H1 (cell line): ENCODE results near the gene TOM1L2. TPM values are rescaled to one million over a fixed set of nuclear protein-coding genes. Genes with fewer than 3 reads are reported as not detected.
A peak's percentile ranks its signal among the peaks of the same experiment; 100 is the strongest.

Experiments
- CTCF ChIA-PET: fragments of 300-600 bp; sonication (Branson Sonifier 250); formaldehyde crosslinking; loops from one replicate; lab custom pipeline; 2021; ENCODE audit not compliant: partially characterized antibody; lab: Charles Lee
- POLR2A ChIA-PET: fragments of 300-600 bp; sonication (Branson Sonifier 250); formaldehyde crosslinking; loops from one replicate; lab custom pipeline; 2021; ENCODE audit warnings: inconsistent platforms; ENCODE audit not compliant: partially characterized antibody; lab: Charles Lee
- DNase-seq, 2 experiments: peaks; one replicate each; pipeline versions ENCODE4 v3.0.0 to v3.0.0-alpha.2; 2010 to 2022; ENCODE audit warnings: low spot score in 2 of 2, low read depth in 1 of 2, mixed read lengths in 1 of 2
- FAIRE-seq: peaks from 2 replicates; lab custom pipeline; 2011; peaks lifted over from hg19 to GRCh38; lab: Jason Lieb, UNC
- H2AFZ ChIP-seq: 2 replicates; pipeline ENCODE4 v1.8.1; 2012; ENCODE audit warnings: low read length, inconsistent platforms
- H2AK5ac ChIP-seq: 2 replicates; pipeline ENCODE4 v1.6.1; 2013; ENCODE audit warnings: low read depth, low read length
- H2BK120ac ChIP-seq: replicated peaks from 2 replicates; pipeline ENCODE3; 2013; ENCODE audit warnings: low read depth, low read length, inconsistent platforms
- H2BK12ac ChIP-seq: 2 replicates; pipeline ENCODE4 v1.6.1; 2013; ENCODE audit warnings: low read depth, low read length
- H2BK15ac ChIP-seq: 2 replicates; pipeline ENCODE4 v1.6.1; 2013; ENCODE audit warnings: low read length
- H2BK20ac ChIP-seq: 2 replicates; pipeline ENCODE4 v1.6.1; 2013; ENCODE audit warnings: low read length
- H2BK5ac ChIP-seq: 2 replicates; pipeline ENCODE4 v1.6.1; 2013; ENCODE audit warnings: low read depth, low read length
- H3K14ac ChIP-seq: 2 replicates; pipeline ENCODE4 v1.6.1; 2013; ENCODE audit warnings: inconsistent platforms; ENCODE audit not compliant: insufficient read length
- H3K18ac ChIP-seq: 2 replicates; pipeline ENCODE4 v1.6.1; 2013; ENCODE audit warnings: low read length; ENCODE audit errors: extremely low read depth
- H3K23ac ChIP-seq: 2 replicates; pipeline ENCODE4 v1.6.1; 2013; ENCODE audit warnings: inconsistent platforms; ENCODE audit not compliant: insufficient read length
- H3K23me2 ChIP-seq: 2 replicates; pipeline ENCODE4 v1.6.1; 2013; ENCODE audit warnings: low read depth, low read length
- H3K27ac ChIP-seq: 2 replicates; pipeline ENCODE4 v1.6.1; 2011; ENCODE audit warnings: low read depth, low read length, inconsistent platforms
- H3K27me3 ChIP-seq, 4 experiments: replicated peaks in 1 of 4; 1 replicate in 1 of 4; 2 replicates in 3 of 4; pipeline versions ENCODE4 v1.6.1 to v1.8.1; 2011 to 2013; ENCODE audit warnings: low read length in 3 of 4, mild to moderate bottlenecking in 3 of 4, inconsistent platforms in 2 of 4, mixed read lengths in 2 of 4, moderate library complexity in 1 of 4; ENCODE audit not compliant: control insufficient read depth in 3 of 4, insufficient read depth in 3 of 4; ENCODE audit errors: extremely low read depth in 1 of 4
- H3K36me3 ChIP-seq, 4 experiments: 2 replicates each; pipeline versions ENCODE4 v1.6.1 to v1.8.1; 2011 to 2013; ENCODE audit warnings: mild to moderate bottlenecking in 4 of 4, low read length in 3 of 4, moderate library complexity in 2 of 4, control low read depth in 1 of 4, inconsistent platforms in 1 of 4; ENCODE audit not compliant: insufficient read depth in 4 of 4, control insufficient read depth in 2 of 4
- H3K4ac ChIP-seq: replicated peaks from 2 replicates; pipeline ENCODE3; 2013; ENCODE audit warnings: low read length, low read depth, mixed read lengths, inconsistent platforms; ENCODE audit not compliant: insufficient read length
- H3K4me1 ChIP-seq, 4 experiments: replicated peaks in 1 of 4; 1 replicate in 1 of 4; 2 replicates in 3 of 4; pipeline versions ENCODE4 v1.6.1 to v1.8.1; 2011 to 2013; ENCODE audit warnings: low read length in 3 of 4, inconsistent platforms in 2 of 4, mixed read lengths in 1 of 4; ENCODE audit not compliant: insufficient read depth in 4 of 4, control insufficient read depth in 3 of 4
- H3K4me2 ChIP-seq, 2 experiments: 2 replicates each; pipeline versions ENCODE4 v1.6.1 to v1.8.1; 2011 to 2013; ENCODE audit warnings: low read depth in 2 of 2, low read length in 2 of 2, control low read depth in 1 of 2, inconsistent platforms in 1 of 2, mild to moderate bottlenecking in 1 of 2; ENCODE audit not compliant: insufficient read depth in 1 of 2
- H3K4me3 ChIP-seq, 4 experiments: fragments of 200-600, 300-600 bp in 1 of 4; sonication (generic), shearing (Covaris generic), sonication (Bioruptor Twin) in 1 of 4; 2 replicates each; pipeline versions ENCODE4 v1.5.1 to v1.8.1; 2011 to 2016; ENCODE audit warnings: low read length in 4 of 4, low read depth in 3 of 4, control low read depth in 2 of 4, inconsistent platforms in 2 of 4, mild to moderate bottlenecking in 2 of 4, mixed read lengths in 1 of 4, moderate library complexity in 1 of 4; ENCODE audit not compliant: insufficient read depth in 2 of 4; ENCODE audit errors: extremely low read depth in 1 of 4
- H3K56ac ChIP-seq: replicated peaks from 2 replicates; pipeline ENCODE3; 2013; ENCODE audit warnings: low read depth, mild to moderate bottlenecking, mixed read lengths, low read length, inconsistent platforms; ENCODE audit not compliant: insufficient read length
- H3K79me1 ChIP-seq: 2 replicates; pipeline ENCODE4 v1.6.1; 2013; ENCODE audit warnings: low read depth, low read length, control low read depth
- H3K79me2 ChIP-seq, 2 experiments: 2 replicates each; pipeline versions ENCODE4 v1.6.1 to v1.8.1; 2012 to 2013; ENCODE audit warnings: low read length in 2 of 2, mild to moderate bottlenecking in 2 of 2, inconsistent platforms in 1 of 2; ENCODE audit not compliant: insufficient read depth in 2 of 2, control insufficient read depth in 1 of 2
- H3K9ac ChIP-seq, 4 experiments: replicated peaks in 1 of 4; 1 replicate in 1 of 4; 2 replicates in 3 of 4; pipeline versions ENCODE4 v1.6.1 to v1.8.1; 2011 to 2013; ENCODE audit warnings: low read depth in 3 of 4, low read length in 3 of 4, control low read depth in 2 of 4, mild to moderate bottlenecking in 2 of 4, moderate library complexity in 2 of 4, inconsistent platforms in 1 of 4; ENCODE audit errors: extremely low read depth in 1 of 4
- H3K9me3 ChIP-seq, 2 experiments: 2 replicates each; pipeline versions ENCODE4 v1.6.1 to v1.8.1; 2012 to 2013; ENCODE audit warnings: mild to moderate bottlenecking in 2 of 2, moderate library complexity in 2 of 2, control low read depth in 1 of 2, inconsistent platforms in 1 of 2, low read depth in 1 of 2, low read length in 1 of 2, mixed read lengths in 1 of 2; ENCODE audit not compliant: insufficient read depth in 2 of 2
- H4K20me1 ChIP-seq, 2 experiments: replicated peaks in 1 of 2; 2 replicates each; pipeline versions ENCODE3 to v1.8.1; 2011 to 2013; ENCODE audit warnings: inconsistent platforms in 2 of 2, low read length in 2 of 2, mild to moderate bottlenecking in 1 of 2; ENCODE audit not compliant: insufficient read depth in 2 of 2, control insufficient read depth in 1 of 2
- H4K5ac ChIP-seq: 2 replicates; pipeline ENCODE4 v1.6.1; 2013; ENCODE audit warnings: low read length, low read depth, mixed read lengths, inconsistent platforms; ENCODE audit not compliant: insufficient read length
- H4K8ac ChIP-seq: 2 replicates; pipeline ENCODE4 v1.8.0; 2013; ENCODE audit warnings: mild to moderate bottlenecking, moderate library complexity, low read length, inconsistent platforms; ENCODE audit not compliant: insufficient read depth; ENCODE audit errors: extremely low read depth
- H4K91ac ChIP-seq: replicated peaks from 2 replicates; pipeline ENCODE3; 2013; ENCODE audit warnings: low read length, mixed read lengths, inconsistent platforms; ENCODE audit not compliant: insufficient read length
- EP300 ChIP-seq, 2 experiments: IDR thresholded peaks; 1 replicate in 1 of 2; 2 replicates in 1 of 2; pipeline ENCODE4 v1.6.1; 2011 to 2012; ENCODE audit warnings: low read depth in 2 of 2, low read length in 2 of 2, mild to moderate bottlenecking in 2 of 2, borderline replicate concordance in 1 of 2, inconsistent platforms in 1 of 2, moderate library complexity in 1 of 2
- RFX5 ChIP-seq: IDR thresholded peaks from 2 replicates; pipeline ENCODE4 v1.6.1; 2011; ENCODE audit warnings: low read depth, low read length, improper control_type of control experiment, borderline replicate concordance
- SAP30 ChIP-seq: fragments of 300-600 bp; sonication (generic); IDR thresholded peaks from 2 replicates; pipeline ENCODE4 v1.7.1; 2012; ENCODE audit warnings: low read length, moderate library complexity, mild to moderate bottlenecking, inconsistent platforms; ENCODE audit not compliant: insufficient read depth, insufficient replicate concordance
- SUZ12 ChIP-seq: fragments of 200-600 bp; sonication (generic); IDR thresholded peaks from 2 replicates; pipeline ENCODE4 v1.6.1; 2012; ENCODE audit warnings: mild to moderate bottlenecking, inconsistent platforms, low read length, moderate library complexity, mixed read lengths
- WGBS, 2 experiments: shearing (Covaris generic) in 1 of 2; methylation state at CpG; one replicate each; pipeline versions ENCODE4 v1.1.6 to v1.1.7; 2013 to 2015; ENCODE audit warnings: low lambda C conversion rate in 2 of 2, mixed read lengths in 2 of 2, inconsistent platforms in 1 of 2, low coverage in 1 of 2, missing lambda C conversion rate in 1 of 2; ENCODE audit not compliant: insufficient replicate concordance in 2 of 2, insufficient coverage in 1 of 2, insufficient read length in 1 of 2; ENCODE audit errors: extremely low coverage in 1 of 2, missing lambda C conversion rate in 1 of 2; 5-methylcytosine and 5-hydroxymethylcytosine counted together
- polyA plus RNA-seq, 7 experiments: library from polyadenylated mRNA; depleted of rRNA in 3 of 7; stranded (reverse) in 5 of 7; unstranded in 2 of 7; fragments of >200 nt in 5 of 7; fragments of 200-250 nt in 2 of 7; gene quantifications; 1 replicate in 5 of 7; 2 replicates in 1 of 7; 4 replicates in 1 of 7; pipeline versions ENCODE4 v1.2.1 to v1.2.3, GENCODE V29; 2011 to 2013; ENCODE audit warnings: missing spikeins in 2 of 7, mixed read lengths in 2 of 7
- total RNA-seq: library from RNA; stranded (reverse); fragmentation: NEBNext Ultra II Directional; extraction: Animal tissue kit (Norgen Biotek cat#: 25700); gene quantifications from 2 replicates; pipeline ENCODE4 v1.2.1, GENCODE V29; 2021

TOM1L2 gene
- total and polyA plus RNA-seq, 2 of the 8 experiments (the other 6 are each of a cell fraction or from before 2014, with no cell fraction given) = 2.0 to 3.4 TPM

DNA sequence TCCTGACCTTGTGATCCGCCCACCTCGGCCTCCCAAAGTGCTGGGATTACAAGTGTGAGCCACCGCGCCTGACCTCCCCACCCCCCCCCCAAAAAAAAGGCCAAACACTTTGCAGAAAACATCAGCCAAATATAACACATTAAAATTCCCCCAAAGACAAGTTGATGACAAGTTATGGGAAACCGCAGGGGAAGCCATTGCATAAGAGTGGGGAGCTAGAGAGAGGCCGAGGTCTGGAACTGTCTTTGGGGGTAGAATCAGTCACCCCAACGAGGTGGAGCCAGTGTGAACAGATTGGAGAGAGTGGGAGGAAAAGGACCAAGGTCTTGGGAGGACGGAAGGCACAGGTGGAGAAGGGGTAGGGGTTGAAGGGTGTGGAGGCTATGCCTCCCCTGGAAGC is 3.2 kb upstream of the TOM1L2 start:
- Histone ChIP-seq H3K23me2 (peaks cover 5% of the 10 kb centered on the region; the same call in 1 of the 2 replicates), H3K14ac (no peak overlapping the region), H4K5ac (no peak overlapping the region), H2BK5ac (no peak overlapping the region), H2BK120ac (no peak overlapping the region), H2BK12ac (no peak overlapping the region), H3K79me1 (no peaks in the 10 kb centered on the region), H3K4me1 (peaks cover 0 to 5% (median 2%) of the 10 kb centered on the region in 4 experiments; a peak in 2 of 7 replicates), H3K9me3 (no peaks in the 10 kb centered on the region), H4K8ac (peak overlapping the region; percentile 35; the same call in 1 of the 2 replicates), H3K79me2 (no peaks in the 10 kb centered on the region), H3K4me2 (no peak overlapping the region), H3K27me3 (no peaks in the 10 kb centered on the region), H4K20me1 (no peaks in the 10 kb centered on the region), H2BK15ac (no peak overlapping the region), H3K36me3 (no peaks in the 10 kb centered on the region), H3K27ac (no peak overlapping the region), H3K4ac (no peak overlapping the region), H2AFZ (no peak overlapping the region), H2BK20ac (no peak overlapping the region), H3K18ac (no peak overlapping the region), H4K91ac (no peak overlapping the region), H2AK5ac (no peak overlapping the region), H3K4me3 (no peak overlapping the region), H3K56ac (no peak overlapping the region), H3K9ac (no peak overlapping the region), H3K23ac (no peak overlapping the region)
- ChIA-PET CTCF (interaction anchor here (0.8 to 1.2 kb wide), 5 partner anchors 10 to 174 kb away, joined by 3 to 6 read pairs (median 3); no protein-coding TSS in a partner anchor), POLR2A (no interaction called here)
- 81% methylated on average over 6 of the region's 8 CpGs; no CpG with 5 or more reads in 1 of the 2 experiments for WGBS, 2 experiments
- no peak for DNase-seq
- no peak for FAIRE-seq
- TF ChIP-seq SUZ12 (no peak), SAP30 (no peak), EP300 (IDR thresholded peaks at IDR 0.05; ENCODE audit: borderline replicate concordance in 1 of 2, low read depth in 2 of 2, low read length in 2 of 2) (no peak), RFX5 (no peak)
